HG03439 (cell line): ENCODE results near the gene ZDHHC8.
"Not testable (repeated sequence)": the region's sequence is repeated elsewhere in the genome, so short reads cannot be mapped to it uniquely, and the experiment has no call there.

Source experiments
- ATAC-seq: cut with Tn5 transposase; IDR thresholded peaks from one replicate; pipeline ENCODE4 v1.9.1; 2021; ENCODE audit warnings: mild to moderate bottlenecking, moderate library complexity; ENCODE audit not compliant: unreplicated experiment

ZDHHC8 gene

DNA sequence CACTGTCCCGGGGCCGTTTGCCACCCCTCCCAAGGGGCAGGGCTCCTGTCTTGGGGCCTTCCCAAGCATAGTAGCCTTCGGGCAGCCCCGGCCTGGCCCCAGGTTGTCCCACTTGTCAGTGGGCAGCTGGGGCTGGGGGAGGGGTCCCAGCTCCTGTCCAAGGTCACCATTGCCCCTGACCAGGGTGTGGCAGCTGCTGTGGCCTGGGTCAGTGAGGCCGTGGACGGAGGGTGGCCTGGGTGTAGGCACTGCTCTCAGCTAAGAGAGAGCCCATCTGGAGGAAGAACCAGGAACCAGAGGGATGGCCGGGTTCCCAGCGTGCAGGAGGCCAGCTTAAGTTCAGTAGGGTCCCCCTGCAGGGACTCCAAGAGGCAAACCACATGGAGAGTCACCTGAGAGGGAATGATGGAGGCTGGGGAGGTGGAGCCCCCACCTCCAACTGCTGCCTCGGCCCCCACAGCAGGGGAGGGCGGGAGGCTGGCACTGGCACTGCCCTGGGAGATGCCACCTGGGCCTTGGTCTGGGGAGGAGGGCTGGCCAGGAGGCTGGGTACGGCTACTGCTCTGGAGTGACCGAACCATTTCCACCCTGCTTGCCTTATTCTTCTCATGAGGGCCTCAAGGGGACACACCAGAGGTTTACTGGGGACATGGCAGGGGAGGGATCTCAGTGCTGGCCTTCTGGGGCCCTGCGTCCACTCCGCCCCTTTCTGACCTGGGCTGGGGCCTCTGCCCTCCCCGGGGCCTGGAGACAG, 26.0 kb downstream of the ZDHHC8 start:
- no peak for ATAC-seq

DNA sequence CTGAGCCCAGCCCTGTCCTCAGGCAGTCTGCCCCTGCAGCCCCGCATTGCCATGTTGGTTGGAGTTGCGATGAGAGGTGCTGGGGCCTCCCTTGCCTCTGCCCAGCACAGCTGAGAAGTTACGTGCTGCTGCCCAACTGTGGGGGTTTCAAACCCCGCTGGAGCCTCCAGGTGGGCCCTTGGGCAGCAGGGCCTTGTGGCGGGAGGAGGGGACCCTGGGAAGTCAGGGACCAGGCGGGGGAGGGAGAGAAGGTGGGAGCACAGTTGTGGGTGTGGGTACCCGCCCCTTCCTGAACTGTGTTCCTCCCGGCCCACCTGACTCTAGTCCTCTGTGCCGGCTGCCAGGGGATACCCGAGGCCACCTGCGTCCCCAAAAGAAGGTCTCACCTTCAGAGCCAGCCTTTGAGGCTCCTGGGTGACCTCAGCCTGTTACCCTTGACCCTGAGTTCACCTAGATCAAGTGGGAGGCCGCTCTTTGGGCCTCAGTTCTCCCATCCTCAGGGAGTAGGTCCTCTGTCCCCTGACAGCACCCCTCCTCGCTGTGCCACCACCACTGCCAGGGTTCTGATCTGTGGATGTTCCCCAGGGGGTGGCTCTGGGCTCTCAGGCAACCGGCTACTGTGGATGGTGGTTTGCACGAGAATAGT, 26.9 kb downstream of the ZDHHC8 start:
- ATAC-seq, result no peak

DNA sequence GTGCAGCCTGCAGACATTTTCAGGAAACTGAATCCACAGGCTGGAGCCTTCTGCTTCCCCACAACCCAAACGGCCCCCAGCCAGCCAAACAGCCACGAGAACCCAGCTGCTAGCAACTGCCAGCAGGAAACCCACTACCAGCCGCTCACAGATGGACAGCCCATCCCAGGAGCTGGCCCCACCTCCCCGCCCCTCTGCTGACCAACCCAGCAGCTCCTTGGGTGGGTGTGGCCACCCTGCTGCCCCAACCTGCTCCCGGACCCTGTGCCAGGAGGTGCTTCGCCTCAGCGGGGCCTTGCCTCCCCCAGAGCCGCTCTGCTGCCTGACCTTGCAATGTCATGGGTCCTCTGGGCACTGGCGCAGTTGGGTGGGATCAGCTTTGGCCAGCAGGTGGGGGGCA, 27.5 kb downstream of the ZDHHC8 start:
- ATAC-seq, result no peak

DNA sequence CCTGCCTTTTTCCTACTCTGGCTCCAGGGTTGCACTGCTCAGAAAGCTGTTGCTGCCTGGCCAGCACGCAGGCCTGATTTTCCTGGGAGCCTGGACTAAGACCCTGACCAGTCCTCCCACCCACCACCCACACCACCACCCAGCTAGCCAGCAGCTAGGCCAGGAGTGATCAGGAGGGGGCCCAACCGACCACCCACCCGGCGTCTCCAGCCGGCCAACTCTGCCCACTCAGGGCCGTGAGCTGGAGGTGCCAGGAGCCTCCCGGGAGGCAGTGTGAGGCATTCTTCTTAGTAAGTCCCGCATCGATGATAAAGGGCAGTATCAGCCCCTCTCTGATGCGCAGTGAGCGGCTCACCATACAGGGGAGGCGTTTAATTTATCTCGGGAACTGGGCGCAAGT, 27.9 kb downstream of the ZDHHC8 start:
- ATAC-seq, result not testable (repeated sequence)

DNA sequence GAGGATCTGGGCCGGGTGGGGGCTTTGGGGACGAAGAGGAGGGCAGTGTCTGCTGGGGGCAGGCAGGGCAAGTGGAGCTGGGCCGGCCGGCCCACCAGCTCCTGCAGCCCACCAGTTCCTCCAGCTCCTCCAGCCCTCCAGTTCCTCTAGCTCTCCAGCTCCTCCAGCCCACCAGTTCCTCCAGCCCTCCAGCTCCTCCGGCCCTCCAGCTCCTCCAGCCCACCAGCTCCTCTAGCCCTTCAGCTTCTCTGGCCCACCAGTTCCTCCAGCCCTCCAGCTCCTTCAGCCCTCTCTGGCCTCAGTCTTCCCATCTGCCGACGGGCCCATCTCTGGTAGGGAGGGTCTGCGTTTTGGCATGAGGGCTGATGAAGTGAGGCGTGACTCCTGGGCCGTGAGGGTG, 28.4 kb downstream of the ZDHHC8 start:
- ATAC-seq, result no peak

DNA sequence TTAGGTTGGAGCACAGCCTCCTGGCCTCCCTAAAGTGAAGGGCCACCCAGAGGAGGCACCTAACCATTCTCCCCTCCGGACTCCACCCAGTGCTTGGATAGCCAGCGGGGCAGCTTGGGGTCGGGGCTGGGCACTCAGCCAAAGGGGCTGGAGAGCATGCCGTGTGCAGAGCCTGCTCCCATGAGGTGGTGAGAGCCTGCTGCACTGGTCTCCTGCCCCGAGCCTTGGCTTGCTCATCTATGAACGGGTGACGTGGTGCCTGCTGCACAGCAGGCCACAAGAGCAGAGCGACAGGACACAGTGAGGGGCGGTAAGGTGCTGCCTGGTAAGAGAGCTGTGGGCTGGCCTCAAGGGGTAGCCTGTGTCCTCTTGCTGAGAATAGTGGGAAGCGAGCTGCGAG, 33.3 kb downstream of the ZDHHC8 start:
- no peak for ATAC-seq

DNA sequence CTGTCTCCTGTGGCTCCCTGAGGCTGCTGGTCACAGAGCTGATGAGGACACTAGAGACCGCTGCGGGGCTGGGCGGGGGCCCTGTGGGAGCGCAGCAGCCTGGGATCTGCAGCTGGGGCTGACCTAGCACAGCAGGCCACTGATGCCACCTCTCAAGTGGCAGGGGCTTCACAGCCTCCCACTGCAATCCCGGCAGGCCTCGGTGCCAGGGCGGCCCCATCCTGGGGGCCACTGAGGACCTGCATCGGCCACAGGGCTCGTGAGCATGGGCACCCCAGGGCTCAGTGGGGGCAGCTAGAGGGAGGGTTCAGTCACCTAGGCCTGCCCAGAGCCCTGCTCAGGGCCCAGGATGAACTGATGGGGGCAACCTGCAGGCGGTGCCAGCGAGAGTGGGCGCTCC, 33.8 kb downstream of the ZDHHC8 start:
- no peak for ATAC-seq

DNA sequence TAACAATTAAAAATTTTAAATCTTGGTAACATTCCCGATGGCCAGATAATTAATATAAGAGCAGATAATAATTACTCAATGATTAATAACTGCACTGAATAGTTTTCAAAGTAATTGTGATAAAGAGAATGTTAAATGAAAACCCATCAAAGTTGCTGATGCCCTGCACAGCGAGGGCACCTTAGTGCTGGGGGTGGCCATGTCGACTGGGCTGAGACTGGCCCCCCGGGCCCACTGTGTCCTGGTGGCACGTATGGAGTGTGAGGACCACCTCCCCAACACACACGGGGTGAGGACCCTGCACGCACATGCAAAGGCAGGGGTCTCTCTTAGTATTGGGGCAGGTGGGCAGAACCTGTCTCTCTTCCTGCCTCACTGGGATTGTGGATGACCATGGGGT, 34.3 kb downstream of the ZDHHC8 start:
- ATAC-seq, result no peak

DNA sequence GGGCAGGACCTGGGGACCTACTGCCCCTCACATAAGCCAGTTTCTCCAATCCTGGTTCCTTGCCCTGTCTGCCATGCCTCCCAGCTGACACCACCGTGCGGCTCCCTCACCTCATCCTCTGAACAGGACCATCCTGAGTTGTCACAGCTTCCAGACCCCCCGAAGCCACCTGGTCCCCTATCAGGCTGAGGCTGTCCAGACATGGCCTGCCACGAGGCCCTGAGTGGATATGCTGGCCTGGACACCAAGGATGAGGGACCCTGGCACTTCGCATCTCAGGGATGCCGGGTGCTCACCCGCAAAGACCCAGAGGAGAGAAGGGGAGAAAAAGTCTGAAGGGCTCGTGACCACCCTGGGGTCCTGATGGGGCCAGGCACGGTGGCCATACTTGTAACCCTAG, 35.1 kb downstream of the ZDHHC8 start:
- ATAC-seq, result no peak

DNA sequence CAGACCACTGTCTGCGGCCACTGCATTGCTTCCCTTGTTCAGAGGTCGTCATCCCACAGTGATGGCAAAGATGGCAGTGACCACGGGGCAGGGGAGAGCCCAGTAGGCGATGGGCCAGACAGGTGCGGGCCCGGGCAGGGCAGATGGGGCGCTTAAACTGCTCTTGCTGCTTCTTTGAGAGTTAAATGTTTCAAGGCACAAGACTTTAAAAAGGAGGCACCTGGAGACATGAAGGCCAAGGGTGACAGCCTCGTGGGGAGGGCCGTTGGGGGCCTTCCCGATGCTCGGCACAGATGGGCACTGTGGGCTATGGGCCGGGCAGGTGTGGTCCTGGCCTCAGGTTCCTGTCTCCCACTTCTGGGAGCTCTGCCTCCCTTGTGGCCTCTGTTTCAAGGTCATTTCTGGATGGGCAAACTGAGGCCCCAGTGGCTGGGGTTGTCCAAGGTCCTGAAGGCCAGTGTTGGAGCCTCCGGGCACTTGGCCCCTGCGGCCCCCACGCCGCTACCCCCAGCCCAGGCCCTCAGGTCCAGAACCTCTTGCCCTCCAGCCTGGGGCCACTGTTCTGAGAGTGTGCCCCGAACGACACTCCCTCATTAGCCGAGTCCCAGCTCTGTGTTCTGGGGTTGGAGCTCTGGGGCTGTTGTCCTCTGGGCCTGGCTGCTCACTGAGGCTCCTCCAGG, 36.2 kb downstream of the ZDHHC8 start:
- ATAC-seq, result no peak

DNA sequence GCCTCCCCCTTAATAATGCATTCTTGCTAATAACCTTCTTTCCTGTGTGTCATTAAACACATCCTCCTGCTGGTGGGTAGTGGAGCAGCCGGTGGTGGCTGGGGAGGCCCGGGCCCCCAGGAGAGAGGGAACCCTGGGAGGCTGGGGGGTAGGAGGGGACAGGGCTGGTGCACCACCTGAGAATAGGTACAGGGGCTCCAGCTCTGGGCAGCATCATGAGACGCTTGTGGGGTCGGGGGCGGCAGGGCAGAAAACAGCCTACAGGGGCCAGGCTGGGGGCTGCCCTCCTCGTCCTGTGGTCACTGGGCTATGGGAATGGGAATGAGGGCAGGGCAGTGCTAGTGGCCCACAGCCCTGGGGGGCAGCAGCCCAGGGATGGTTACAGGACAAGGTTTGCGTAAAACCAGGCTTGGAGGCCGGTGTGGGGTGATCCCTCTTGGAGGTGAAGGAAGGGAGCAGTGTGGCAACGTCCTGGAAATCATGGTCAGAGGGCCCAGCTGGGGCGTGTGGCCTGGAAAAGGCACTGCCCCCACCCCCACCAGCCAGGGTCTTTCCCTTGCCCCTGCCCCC, 37.7 kb downstream of the ZDHHC8 start:
- ATAC-seq, result no peak

DNA sequence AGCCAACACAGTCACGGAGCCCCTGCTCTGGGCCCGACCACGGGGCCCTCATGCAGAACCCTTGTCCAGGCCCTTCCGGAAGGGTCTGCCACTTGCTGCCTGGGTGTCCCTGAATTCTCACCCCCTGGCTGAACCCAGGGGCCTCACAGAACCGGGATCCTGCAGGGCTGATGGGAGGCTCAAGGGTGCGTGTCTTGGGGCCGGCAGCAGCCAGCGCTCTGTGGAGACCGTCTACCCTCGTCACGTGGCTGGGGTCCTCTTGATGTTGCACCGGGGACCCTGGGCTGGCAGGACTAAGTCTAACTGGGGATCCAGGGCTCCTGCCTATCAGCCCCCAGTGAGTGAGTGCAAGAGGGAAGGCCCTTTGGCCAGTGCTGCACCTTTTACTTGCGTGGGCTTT, 38.6 kb downstream of the ZDHHC8 start:
- ATAC-seq, result no peak

DNA sequence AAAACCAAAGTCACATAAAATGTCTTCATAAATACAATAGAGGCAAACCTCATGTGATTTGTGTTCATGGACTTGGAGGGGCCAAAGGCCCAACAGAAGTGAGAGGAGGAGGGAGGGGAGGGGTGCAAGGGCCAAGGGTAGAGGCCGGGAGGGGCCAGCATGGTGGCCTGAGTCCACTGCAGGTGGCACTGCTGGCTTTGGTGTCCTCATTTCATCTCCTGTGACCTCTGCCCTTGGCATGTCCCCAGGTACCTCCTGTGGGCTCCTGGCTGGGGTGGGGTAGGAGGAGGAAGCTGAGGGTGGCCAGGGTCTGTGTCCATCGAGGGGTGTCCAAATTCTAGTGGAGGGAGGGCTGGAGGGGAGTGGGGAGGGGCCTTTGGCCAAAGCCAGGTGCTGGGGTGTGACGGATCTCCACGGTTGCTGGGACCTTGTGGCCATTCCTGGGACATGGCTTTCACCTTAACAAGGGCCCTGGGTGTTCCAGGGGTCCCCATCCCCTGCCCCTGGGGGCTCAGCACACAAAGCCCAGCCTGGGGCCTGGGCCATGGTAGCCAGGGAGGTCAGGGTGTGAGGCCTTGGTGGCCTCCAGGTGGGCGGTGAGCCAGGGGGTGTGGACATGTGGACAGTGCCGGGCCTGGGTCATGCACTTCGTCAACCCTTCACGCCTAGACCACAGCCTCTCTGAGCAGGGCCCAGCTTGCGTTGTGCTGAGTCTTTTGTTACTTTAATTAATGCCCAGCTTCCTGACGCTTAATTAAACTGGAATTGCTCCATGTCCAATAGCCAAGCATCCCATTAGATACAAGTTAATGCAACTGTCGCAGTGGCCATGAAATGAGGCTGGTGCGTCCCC, 39.9 kb downstream of the ZDHHC8 start:
- ATAC-seq, result no peak

DNA sequence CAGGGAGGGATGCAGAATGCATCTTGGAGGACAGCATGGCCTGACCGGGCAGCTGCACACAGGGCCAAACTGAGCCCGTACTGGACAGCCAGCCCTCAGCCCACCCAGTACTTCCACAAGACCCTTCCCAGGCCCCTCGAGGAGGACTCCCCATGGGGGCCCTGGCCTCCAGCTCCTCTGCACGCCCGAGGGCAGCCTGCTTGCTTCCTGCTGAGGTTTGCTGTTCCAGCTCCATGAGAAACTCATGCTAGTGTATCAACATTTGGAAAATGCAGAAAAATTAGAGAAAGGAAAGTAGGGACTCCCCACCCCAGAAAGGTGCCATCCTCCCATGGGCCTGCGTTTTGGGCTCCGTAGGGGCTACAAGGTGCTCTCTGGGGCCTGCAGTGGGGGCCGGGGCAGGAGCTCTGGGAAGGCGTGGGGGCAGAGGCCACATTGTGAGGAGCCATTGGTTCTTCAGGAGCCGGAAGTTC, 40.6 kb downstream of the ZDHHC8 start:
- no peak for ATAC-seq

DNA sequence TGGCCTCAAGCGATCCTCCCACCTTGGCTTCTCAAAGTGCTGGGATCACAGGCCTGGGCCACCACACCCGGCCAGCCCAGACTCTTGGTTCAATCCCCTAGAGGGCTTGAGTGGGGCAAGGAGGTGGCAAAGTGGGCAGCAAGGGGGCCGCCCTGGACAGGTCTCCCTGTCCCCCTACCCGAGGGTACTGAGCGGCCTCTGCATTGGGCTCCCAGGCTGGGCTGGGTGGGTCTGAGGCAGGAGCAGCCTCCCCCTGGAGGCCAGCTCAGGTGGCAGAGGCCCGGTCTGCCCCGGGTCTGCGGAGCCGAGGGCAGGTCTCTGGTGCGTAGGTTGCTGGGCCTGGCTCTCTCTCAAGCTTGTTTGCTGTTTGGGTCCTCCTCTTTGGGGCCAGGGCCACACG, 41.6 kb downstream of the ZDHHC8 start:
- no peak for ATAC-seq

DNA sequence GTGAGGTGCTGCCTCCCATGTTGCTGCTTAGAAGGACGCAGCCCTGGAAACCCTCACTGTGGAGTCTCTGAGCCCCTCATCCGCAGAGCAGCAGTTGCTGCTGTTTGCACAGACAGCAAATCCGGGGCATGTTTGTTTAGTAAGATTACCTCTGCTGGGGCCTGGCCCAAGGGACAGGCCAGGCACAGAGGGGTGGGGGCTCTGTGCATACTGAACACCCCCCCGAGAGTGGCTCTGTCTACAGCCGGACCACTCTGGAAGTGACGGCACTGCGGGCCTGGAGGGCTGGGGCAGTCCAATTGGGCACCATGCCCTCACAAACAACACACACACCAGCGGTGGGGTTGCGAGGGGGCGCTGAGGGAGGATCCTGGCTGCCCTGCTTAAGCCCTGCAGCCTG, 42.2 kb downstream of the ZDHHC8 start:
- no peak for ATAC-seq

DNA sequence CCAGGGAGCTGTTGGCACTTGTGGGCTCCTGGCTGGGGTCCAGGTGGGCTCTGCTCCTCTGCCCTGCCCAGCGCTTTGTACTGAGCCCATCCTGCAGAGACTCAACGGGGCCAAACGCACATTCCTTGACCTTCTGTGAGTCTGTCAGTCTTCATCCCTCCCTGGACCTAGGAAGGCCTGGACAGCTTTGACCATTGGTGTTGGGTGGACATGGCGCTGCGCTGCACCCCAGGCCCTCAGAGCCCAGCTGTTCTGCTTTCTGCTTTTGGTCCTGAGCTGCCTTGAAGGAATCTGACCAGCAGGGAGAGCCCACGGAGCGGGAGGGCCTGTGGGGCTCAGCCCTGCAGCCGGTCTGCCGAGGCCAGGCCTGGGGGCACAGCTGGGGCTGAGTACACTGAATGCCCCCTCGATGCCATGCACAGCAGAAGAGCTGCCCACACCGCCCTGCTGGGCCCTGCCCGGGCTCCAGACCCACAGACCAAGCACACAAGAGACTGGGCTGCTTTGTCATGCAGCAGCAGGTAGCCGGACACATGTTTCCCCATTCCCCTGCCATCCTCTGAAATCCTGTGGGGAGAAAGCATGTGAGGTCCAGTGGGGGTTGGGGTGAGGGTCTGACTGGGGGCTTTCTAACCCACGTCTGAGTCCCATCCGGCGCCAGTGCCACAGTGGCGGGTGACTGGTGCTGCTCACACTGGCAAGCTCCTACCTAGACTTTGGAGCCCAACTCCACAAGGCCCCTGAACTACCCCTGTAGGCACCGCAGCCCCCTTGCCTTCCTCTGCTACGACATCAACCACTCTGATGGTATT, 43.4 kb downstream of the ZDHHC8 start:
- no peak for ATAC-seq

DNA sequence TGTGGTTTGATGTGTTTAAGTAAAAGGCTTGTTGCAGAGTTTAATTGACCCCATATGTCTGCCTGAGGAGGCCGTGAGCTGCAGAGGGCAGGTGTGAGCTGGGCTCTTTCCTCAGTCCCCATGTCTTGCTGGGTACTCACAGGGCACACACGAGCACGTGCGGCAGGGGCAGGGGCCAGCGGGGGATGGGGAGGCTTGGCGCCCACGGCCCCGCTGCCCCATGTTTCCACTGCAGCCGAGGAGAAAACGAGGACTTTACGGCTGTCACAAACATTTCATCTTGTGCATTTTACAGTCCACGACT, 43.9 kb downstream of the ZDHHC8 start:
- no peak for ATAC-seq

DNA sequence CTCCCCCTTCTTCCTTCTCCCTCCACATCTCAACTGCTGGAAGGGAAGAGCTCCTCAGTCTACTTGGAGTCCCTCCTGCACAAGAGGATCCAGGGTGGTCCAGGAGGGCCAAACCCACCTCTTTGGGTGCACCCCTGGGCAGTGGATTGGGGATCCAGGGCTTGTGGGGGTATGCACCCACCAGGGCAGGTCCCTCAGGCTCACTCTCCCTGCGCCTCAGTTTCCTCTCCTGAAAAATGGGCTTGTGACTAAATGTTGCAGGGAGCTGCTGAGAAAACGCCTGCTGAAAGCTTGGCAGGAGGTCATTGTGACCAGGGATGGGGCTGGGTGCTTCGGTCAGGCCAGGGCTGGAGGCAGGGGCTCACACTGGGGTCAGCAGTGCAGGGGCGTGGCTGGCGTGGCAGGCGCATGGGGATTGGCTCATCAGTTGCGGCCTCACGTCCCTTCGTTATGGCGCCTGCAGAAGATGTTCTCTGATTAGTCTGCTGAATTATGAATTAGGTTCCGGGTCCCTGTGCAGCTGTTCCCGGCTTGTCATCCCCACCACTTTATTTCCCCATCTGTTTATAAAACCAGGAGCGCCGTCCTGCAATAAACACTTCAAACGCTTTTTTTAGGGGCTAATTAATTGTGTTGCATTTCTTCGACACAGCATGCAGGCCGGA, 44.9 kb downstream of the ZDHHC8 start:
- ATAC-seq, result no peak
